NCI-H82 treated with DMSO at 0.1 percent for 48 hours (cell line): Measurements from ENCODE around the gene USF2.

ENCODE experiments used
- DNase-seq: peaks from one replicate; lab custom pipeline; 2025; ENCODE audit not compliant: unreplicated experiment; lab: John Stamatoyannopoulos, UW

USF2 gene

GRCh38 chr19:35317464-35318043 is 48.8 kb downstream of the USF2 start:
- DNase-seq = no peak

GRCh38 chr19:35318679-35319448 is 50.1 kb downstream of the USF2 start:
- no peak for DNase-seq

- no peak for DNase-seq
Measured at GRCh38 chr19:35320065-35320713, 51.4 kb downstream of the USF2 start.

GRCh38 chr19:35321291-35321690 is 52.5 kb downstream of the USF2 start:
- no peak for DNase-seq

GRCh38 chr19:35322014-35322413 is 53.3 kb downstream of the USF2 start:
- DNase-seq = no peak

- no peak for DNase-seq
Measured at GRCh38 chr19:35327642-35328041, 58.9 kb downstream of the USF2 start.

GRCh38 chr19:35328851-35329285 is 60.1 kb downstream of the USF2 start, which contains the start of gene CD22:
Gene CD22 (plus strand): TSS chr19:35329187. CDS start chr19:35332041, 2,854 bp downstream.
- DNase-seq = no peak

- no peak for DNase-seq
Measured at GRCh38 chr19:35329323-35329722, 60.6 kb downstream of the USF2 start.
